H1 (cell line): ENCODE results near the gene ITGB1BP1. TPM values are rescaled to one million over a fixed set of nuclear protein-coding genes. Genes with fewer than 3 reads are reported as not detected.

ENCODE experiments used
- RNF2 ChIP-seq: fragments of 200-900, 300-1000 bp; sonication (generic); IDR thresholded peaks from 2 replicates; pipeline ENCODE4 v1.7.1; 2016; ENCODE audit warnings: borderline replicate concordance, low read depth, mild to moderate bottlenecking, antibody characterized with exemption, low read length; ENCODE audit not compliant: poor library complexity, severe bottlenecking; ENCODE audit errors: missing control alignments
- SUZ12 ChIP-seq: fragments of 200-600 bp; sonication (generic); IDR thresholded peaks from 2 replicates; pipeline ENCODE4 v1.6.1; 2012; ENCODE audit warnings: mild to moderate bottlenecking, inconsistent platforms, low read length, moderate library complexity, mixed read lengths
- TEAD4 ChIP-seq: IDR thresholded peaks from 2 replicates; pipeline ENCODE4 v1.6.1; 2012; ENCODE audit warnings: low read depth, low read length, inconsistent platforms, mixed read lengths
- polyA plus RNA-seq, 7 experiments: library from polyadenylated mRNA; depleted of rRNA in 3 of 7; stranded (reverse) in 5 of 7; unstranded in 2 of 7; fragments of >200 nt in 5 of 7; fragments of 200-250 nt in 2 of 7; gene quantifications; 1 replicate in 5 of 7; 2 replicates in 1 of 7; 4 replicates in 1 of 7; pipeline versions ENCODE4 v1.2.1 to v1.2.3, GENCODE V29; 2011 to 2013; ENCODE audit warnings: missing spikeins in 2 of 7, mixed read lengths in 2 of 7
- total RNA-seq: library from RNA; stranded (reverse); fragmentation: NEBNext Ultra II Directional; extraction: Animal tissue kit (Norgen Biotek cat#: 25700); gene quantifications from 2 replicates; pipeline ENCODE4 v1.2.1, GENCODE V29; 2021
- TF ChIP-seq, protein P1 (sequence below): IDR thresholded peaks from 2 replicates; pipeline ENCODE4 v1.6.1; 2012; ENCODE audit warnings: low read length, inconsistent platforms
- TF ChIP-seq, protein P2 (sequence below), 3 experiments: IDR thresholded peaks; 1 replicate in 2 of 3; 2 replicates in 1 of 3; pipeline versions ENCODE4 v1.5.1 to v1.6.1; 2011; ENCODE audit warnings: low read length in 3 of 3, mild to moderate bottlenecking in 3 of 3, inconsistent platforms in 2 of 3, low read depth in 1 of 3, moderate library complexity in 1 of 3; ENCODE audit not compliant: insufficient read depth in 1 of 3; ENCODE audit errors: control extremely low read depth in 1 of 3

ITGB1BP1 gene
- total and polyA plus RNA-seq, 2 of the 8 experiments (the other 6 are each of a cell fraction or from before 2014, with no cell fraction given) = 16.1 to 45.4 TPM

DNA sequence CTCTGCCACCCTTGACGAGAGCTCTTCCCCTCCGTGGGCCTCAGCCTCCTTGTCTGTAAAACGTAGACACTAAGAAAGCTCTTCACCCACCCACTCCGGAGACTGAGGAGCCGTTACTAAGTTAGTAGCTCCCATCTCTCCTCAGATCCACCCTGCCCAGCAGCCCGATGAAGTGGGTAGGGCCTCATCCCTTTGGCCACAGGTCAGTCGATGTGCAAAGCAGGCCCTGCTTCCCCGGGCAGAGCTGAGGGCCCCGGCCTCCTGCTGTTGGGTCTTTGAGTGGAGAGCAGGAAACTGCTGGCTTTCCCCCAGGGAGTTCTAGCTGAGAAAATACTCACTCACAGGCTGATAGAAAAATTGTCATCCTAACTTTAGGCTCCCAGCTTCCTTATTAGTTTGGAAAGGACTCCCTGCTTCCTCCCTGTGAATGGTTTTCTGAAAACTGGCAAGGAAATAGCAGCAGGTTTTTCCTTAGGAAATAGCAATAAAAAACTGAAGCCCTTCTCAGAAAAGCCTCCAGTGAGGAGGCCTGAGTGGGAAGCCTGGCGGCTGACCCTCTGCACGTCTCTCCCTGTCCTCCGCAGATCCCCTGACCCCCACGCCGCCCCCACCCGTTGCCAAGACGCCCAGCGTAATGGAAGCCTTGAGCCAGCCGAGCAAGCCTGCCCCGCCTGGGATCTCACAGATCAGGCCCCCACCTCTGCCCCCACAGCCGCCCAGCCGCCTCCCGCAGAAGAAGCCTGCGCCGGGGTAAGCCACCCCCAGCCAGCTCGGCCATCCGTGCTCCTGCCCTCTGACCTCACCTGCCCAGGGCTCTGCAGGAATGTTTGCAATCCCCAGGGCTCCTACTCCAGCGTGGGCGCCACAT is 30.2 kb downstream of the ITGB1BP1 start (continued):
- TF ChIP-seq, protein P1, sequence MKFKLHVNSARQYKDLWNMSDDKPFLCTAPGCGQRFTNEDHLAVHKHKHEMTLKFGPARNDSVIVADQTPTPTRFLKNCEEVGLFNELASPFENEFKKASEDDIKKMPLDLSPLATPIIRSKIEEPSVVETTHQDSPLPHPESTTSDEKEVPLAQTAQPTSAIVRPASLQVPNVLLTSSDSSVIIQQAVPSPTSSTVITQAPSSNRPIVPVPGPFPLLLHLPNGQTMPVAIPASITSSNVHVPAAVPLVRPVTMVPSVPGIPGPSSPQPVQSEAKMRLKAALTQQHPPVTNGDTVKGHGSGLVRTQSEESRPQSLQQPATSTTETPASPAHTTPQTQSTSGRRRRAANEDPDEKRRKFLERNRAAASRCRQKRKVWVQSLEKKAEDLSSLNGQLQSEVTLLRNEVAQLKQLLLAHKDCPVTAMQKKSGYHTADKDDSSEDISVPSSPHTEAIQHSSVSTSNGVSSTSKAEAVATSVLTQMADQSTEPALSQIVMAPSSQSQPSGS = no peak
- TF ChIP-seq RNF2 = no peak
- TF ChIP-seq TEAD4 = no peak
- TF ChIP-seq SUZ12 = no peak
- TF ChIP-seq, protein P2, sequence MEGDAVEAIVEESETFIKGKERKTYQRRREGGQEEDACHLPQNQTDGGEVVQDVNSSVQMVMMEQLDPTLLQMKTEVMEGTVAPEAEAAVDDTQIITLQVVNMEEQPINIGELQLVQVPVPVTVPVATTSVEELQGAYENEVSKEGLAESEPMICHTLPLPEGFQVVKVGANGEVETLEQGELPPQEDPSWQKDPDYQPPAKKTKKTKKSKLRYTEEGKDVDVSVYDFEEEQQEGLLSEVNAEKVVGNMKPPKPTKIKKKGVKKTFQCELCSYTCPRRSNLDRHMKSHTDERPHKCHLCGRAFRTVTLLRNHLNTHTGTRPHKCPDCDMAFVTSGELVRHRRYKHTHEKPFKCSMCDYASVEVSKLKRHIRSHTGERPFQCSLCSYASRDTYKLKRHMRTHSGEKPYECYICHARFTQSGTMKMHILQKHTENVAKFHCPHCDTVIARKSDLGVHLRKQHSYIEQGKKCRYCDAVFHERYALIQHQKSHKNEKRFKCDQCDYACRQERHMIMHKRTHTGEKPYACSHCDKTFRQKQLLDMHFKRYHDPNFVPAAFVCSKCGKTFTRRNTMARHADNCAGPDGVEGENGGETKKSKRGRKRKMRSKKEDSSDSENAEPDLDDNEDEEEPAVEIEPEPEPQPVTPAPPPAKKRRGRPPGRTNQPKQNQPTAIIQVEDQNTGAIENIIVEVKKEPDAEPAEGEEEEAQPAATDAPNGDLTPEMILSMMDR (IDR thresholded peaks at IDR 0.05; ENCODE audit: control extremely low read depth in 1 of 3, insufficient read depth in 1 of 3, low read depth in 1 of 3, low read length in 3 of 3) = no peak
